GM23338 (cell line): ENCODE data around the gene P4HTM. TPM values are rescaled to one million over a fixed set of nuclear protein-coding genes. Genes with fewer than 3 reads are reported as not detected.

Source experiments
- ATAC-seq: fragments of 200-7000 bp; cut with Tn5 transposase; 3 replicates; pipeline ENCODE4 v1.9.1; 2020
- DNase-seq: peaks from one replicate; pipeline ENCODE4 v3.0.0-alpha.2; 2015; ENCODE audit warnings: low spot score
- H2AFZ ChIP-seq: fragments of 200-600 bp; sonication (generic); 2 replicates; pipeline ENCODE4 v1.8.0; 2016; ENCODE audit warnings: antibody characterized with exemption, mild to moderate bottlenecking, moderate library complexity
- H3F3A ChIP-seq: fragments of 200-600 bp; sonication (generic); replicated peaks from 2 replicates; pipeline ENCODE4 v1.8.0; 2017; ENCODE audit warnings: antibody characterized with exemption, mixed run types, low read depth
- H3K27ac ChIP-seq: fragments of 200-600 bp; sonication (generic); 2 replicates; pipeline ENCODE4 v1.6.1; 2016; ENCODE audit warnings: low read depth
- H3K27me3 ChIP-seq: fragments of 200-600 bp; sonication (generic); 2 replicates; pipeline ENCODE4 v1.8.0; 2016; ENCODE audit warnings: mild to moderate bottlenecking, mixed run types, moderate library complexity; ENCODE audit not compliant: insufficient read depth
- H3K36me3 ChIP-seq: fragments of 200-600 bp; sonication (generic); 2 replicates; pipeline ENCODE4 v1.8.0; 2016; ENCODE audit warnings: mild to moderate bottlenecking; ENCODE audit not compliant: insufficient read depth
- H3K4me1 ChIP-seq: fragments of 200-600 bp; sonication (generic); 2 replicates; pipeline ENCODE4 v1.8.0; 2016; ENCODE audit warnings: mild to moderate bottlenecking, moderate library complexity; ENCODE audit not compliant: insufficient read depth
- H3K4me2 ChIP-seq: fragments of 200-600 bp; sonication (generic); 2 replicates; pipeline ENCODE4 v1.7.1; 2017; ENCODE audit warnings: mixed run types
- H3K4me3 ChIP-seq: fragments of 200-600 bp; sonication (generic); 2 replicates; pipeline ENCODE4 v1.6.1; 2016; ENCODE audit warnings: mixed run types
- H3K79me2 ChIP-seq: fragments of 200-600 bp; sonication (generic); replicated peaks from 2 replicates; pipeline ENCODE4 v1.8.0; 2017; ENCODE audit warnings: mild to moderate bottlenecking; ENCODE audit not compliant: insufficient read depth
- H3K9me2 ChIP-seq: fragments of 200-600 bp; sonication (generic); 2 replicates; pipeline ENCODE4 v1.8.0; 2017; ENCODE audit not compliant: insufficient read depth
- H4K20me1 ChIP-seq: fragments of 200-600 bp; sonication (generic); replicated peaks from 2 replicates; pipeline ENCODE4 v1.8.0; 2017; ENCODE audit warnings: mild to moderate bottlenecking; ENCODE audit not compliant: insufficient read depth
- H3K27ac Mint-ChIP-seq: 2 replicates; pipeline ENCODE4 v1.8.0; 2020; ENCODE audit warnings: inconsistent platforms, mild to moderate bottlenecking, moderate library complexity, mixed read lengths
- H3K27me3 Mint-ChIP-seq: 3 replicates; pipeline ENCODE4 v1.8.0; 2022; ENCODE audit warnings: low read depth, mild to moderate bottlenecking, moderate library complexity, mixed read lengths, inconsistent platforms; ENCODE audit not compliant: insufficient read depth, poor library complexity
- H3K36me3 Mint-ChIP-seq: 3 replicates; pipeline ENCODE4 v1.8.0; 2021; ENCODE audit warnings: low read depth, mild to moderate bottlenecking, inconsistent platforms, moderate library complexity, mixed read lengths
- H3K4me1 Mint-ChIP-seq: 3 replicates; pipeline ENCODE4 v1.8.0; 2020; ENCODE audit warnings: mild to moderate bottlenecking, inconsistent platforms, mixed read lengths
- H3K4me3 Mint-ChIP-seq: 3 replicates; pipeline ENCODE4 v1.8.0; 2021; ENCODE audit warnings: moderate library complexity, mild to moderate bottlenecking, inconsistent platforms, mixed read lengths
- H3K9me3 Mint-ChIP-seq: 3 replicates; pipeline ENCODE4 v1.8.0; 2020; ENCODE audit warnings: moderate library complexity, mild to moderate bottlenecking, inconsistent platforms, mixed read lengths
- CREB1 ChIP-seq: fragments of 250-450 bp; sonication (Bioruptor Pico); IDR thresholded peaks from 2 replicates; pipeline ENCODE4 v1.5.0; 2020; ENCODE audit warnings: low read depth, mild to moderate bottlenecking, moderate library complexity
- CTCF ChIP-seq, 2 experiments: fragments of 200-600 bp in 1 of 2; sonication (generic) in 1 of 2; conservative IDR thresholded peaks; 2 replicates each; pipeline versions ENCODE4 v1.5.1 to v1.6.1; 2016 to 2017; ENCODE audit warnings: antibody characterized with exemption in 2 of 2, low read depth in 2 of 2, mild to moderate bottlenecking in 2 of 2, moderate library complexity in 1 of 2
- JUNB ChIP-seq: IDR thresholded peaks from one replicate; pipeline ENCODE4 v1.6.1; 2016; ENCODE audit warnings: antibody characterized with exemption; ENCODE audit not compliant: unreplicated experiment
- NANOG ChIP-seq: IDR thresholded peaks from 2 replicates; pipeline ENCODE4 v1.6.1; 2016; ENCODE audit warnings: antibody characterized with exemption, borderline replicate concordance
- POLR2AphosphoS5 ChIP-seq: IDR thresholded peaks from 2 replicates; pipeline ENCODE4 v1.6.1; 2016; ENCODE audit warnings: antibody characterized with exemption, low read depth
- STAT1 ChIP-seq: IDR thresholded peaks from one replicate; pipeline ENCODE4 v1.6.1; 2016; ENCODE audit warnings: antibody characterized with exemption; ENCODE audit not compliant: unreplicated experiment
- ZNF114 ChIP-seq: fragments of 250-450 bp; sonication (Bioruptor Pico); IDR thresholded peaks from 2 replicates; pipeline ENCODE4 v1.5.0; 2020; ENCODE audit warnings: mild to moderate bottlenecking, moderate library complexity
- ZNF331 ChIP-seq: fragments of 250-450 bp; sonication (Bioruptor Pico); IDR thresholded peaks from 2 replicates; pipeline ENCODE4 v1.5.0; 2020; ENCODE audit warnings: low read depth, mild to moderate bottlenecking, moderate library complexity
- polyA plus RNA-seq: library from polyadenylated mRNA; unstranded; fragments of >200 nt; fragmentation: Nextera tagmentation; extraction: Ambion mirVana; gene quantifications from 2 replicates; pipeline ENCODE4 v1.2.1, GENCODE V29; 2016
- total RNA-seq: library from RNA; depleted of rRNA; stranded (reverse); fragments of >200 nt; shearing (Covaris generic); gene quantifications from 2 replicates; pipeline ENCODE4 v1.2.3, GENCODE V29; 2014
- TF ChIP-seq, protein P1 (sequence below): IDR thresholded peaks from 2 replicates; pipeline ENCODE4 v1.6.1; 2016; ENCODE audit warnings: antibody characterized with exemption
- TF ChIP-seq, protein P2 (sequence below): IDR thresholded peaks from one replicate; pipeline ENCODE4 v1.6.1; 2018; ENCODE audit warnings: antibody characterized with exemption; ENCODE audit not compliant: unreplicated experiment
- TF ChIP-seq, protein P3 (sequence below): fragments of 250-450 bp; sonication (Bioruptor Pico); IDR thresholded peaks from 2 replicates; pipeline ENCODE4 v1.5.0; 2020; ENCODE audit warnings: mild to moderate bottlenecking, moderate library complexity

The P4HTM gene
- total and polyA plus RNA-seq, 2 experiments from 2014 or later = 15.9 to 28.7 TPM

DNA sequence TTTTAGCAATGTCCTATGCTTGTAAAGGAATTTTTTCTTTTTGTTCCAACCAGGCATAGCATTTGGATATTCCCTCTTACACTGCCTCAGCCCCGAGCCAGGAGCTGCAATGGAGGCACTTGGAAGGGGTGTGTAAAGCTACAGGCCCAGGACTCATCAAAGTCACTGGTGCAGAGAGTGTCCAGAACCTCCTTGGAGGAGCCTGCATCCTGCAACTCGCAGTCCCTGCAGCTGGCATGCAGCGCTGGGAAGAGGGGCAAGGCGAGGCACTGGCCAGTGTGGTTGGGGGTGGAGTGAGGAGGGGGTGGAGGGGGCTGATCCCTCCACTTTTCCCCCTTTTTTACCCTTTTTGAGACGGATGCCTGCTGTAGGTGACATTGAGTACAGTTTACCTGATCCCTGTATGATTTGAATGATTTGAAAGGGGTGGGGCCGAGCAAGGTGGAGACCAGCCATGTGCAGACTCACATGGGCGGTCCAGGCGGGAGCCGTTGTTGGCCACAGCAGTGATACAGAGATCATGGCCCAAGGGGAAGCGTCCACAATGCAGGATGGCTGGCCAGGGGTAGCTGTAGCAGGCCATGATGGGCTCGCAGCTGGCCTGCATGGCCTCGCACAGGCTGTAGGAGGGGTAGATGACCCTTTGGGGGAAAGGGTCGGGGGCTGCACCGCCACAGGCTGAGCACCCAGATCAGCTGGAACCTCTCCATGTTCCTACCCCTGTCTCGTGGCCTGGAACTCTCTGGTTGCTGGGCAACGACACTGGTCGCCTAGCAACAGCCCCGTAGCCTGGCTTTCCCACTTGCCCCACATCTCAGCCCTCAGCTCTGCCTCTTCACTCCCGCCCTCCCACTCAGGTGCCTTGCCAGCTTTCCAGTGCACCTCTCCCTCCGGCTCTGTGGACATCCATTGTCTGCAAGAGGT lies 7.9 kb downstream of the P4HTM start:
- DNase-seq = peak; percentile 61
- no peak overlapping the region for H3K27ac ChIP-seq

More for the DNA sequence above, 7.9 kb downstream of the P4HTM start:
- no peaks in the 10 kb centered on the region for H3K36me3 ChIP-seq
- H3K4me2 ChIP-seq = no peak overlapping the region
- peak; percentile 52 for ATAC-seq
- H3F3A ChIP-seq = no peaks in the 10 kb centered on the region
- no peaks in the 10 kb centered on the region; the same call in 1 of the 2 replicates for H4K20me1 ChIP-seq
- H3K36me3 Mint-ChIP-seq = peaks cover 12% of the 10 kb centered on the region
- no peaks in the 10 kb centered on the region for H3K9me3 Mint-ChIP-seq
- H3K27ac Mint-ChIP-seq = no peak overlapping the region
- TF ChIP-seq, protein P1, sequence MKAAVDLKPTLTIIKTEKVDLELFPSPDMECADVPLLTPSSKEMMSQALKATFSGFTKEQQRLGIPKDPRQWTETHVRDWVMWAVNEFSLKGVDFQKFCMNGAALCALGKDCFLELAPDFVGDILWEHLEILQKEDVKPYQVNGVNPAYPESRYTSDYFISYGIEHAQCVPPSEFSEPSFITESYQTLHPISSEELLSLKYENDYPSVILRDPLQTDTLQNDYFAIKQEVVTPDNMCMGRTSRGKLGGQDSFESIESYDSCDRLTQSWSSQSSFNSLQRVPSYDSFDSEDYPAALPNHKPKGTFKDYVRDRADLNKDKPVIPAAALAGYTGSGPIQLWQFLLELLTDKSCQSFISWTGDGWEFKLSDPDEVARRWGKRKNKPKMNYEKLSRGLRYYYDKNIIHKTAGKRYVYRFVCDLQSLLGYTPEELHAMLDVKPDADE = no peak
- TF ChIP-seq CREB1 (no peak), STAT1 (no peak), NANOG (no peak), ZNF114 (CRISPR knock-in tag) (no peak), POLR2AphosphoS5 (no peak), JUNB (no peak), CTCF (conservative IDR thresholded peaks at IDR 0.05; ENCODE audit: low read depth in 2 of 2) (no peak), ZNF331 (CRISPR knock-in tag) (no peak)
- TF ChIP-seq, protein P2, sequence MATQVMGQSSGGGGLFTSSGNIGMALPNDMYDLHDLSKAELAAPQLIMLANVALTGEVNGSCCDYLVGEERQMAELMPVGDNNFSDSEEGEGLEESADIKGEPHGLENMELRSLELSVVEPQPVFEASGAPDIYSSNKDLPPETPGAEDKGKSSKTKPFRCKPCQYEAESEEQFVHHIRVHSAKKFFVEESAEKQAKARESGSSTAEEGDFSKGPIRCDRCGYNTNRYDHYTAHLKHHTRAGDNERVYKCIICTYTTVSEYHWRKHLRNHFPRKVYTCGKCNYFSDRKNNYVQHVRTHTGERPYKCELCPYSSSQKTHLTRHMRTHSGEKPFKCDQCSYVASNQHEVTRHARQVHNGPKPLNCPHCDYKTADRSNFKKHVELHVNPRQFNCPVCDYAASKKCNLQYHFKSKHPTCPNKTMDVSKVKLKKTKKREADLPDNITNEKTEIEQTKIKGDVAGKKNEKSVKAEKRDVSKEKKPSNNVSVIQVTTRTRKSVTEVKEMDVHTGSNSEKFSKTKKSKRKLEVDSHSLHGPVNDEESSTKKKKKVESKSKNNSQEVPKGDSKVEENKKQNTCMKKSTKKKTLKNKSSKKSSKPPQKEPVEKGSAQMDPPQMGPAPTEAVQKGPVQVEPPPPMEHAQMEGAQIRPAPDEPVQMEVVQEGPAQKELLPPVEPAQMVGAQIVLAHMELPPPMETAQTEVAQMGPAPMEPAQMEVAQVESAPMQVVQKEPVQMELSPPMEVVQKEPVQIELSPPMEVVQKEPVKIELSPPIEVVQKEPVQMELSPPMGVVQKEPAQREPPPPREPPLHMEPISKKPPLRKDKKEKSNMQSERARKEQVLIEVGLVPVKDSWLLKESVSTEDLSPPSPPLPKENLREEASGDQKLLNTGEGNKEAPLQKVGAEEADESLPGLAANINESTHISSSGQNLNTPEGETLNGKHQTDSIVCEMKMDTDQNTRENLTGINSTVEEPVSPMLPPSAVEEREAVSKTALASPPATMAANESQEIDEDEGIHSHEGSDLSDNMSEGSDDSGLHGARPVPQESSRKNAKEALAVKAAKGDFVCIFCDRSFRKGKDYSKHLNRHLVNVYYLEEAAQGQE = no peak
- TF ChIP-seq, protein P3, sequence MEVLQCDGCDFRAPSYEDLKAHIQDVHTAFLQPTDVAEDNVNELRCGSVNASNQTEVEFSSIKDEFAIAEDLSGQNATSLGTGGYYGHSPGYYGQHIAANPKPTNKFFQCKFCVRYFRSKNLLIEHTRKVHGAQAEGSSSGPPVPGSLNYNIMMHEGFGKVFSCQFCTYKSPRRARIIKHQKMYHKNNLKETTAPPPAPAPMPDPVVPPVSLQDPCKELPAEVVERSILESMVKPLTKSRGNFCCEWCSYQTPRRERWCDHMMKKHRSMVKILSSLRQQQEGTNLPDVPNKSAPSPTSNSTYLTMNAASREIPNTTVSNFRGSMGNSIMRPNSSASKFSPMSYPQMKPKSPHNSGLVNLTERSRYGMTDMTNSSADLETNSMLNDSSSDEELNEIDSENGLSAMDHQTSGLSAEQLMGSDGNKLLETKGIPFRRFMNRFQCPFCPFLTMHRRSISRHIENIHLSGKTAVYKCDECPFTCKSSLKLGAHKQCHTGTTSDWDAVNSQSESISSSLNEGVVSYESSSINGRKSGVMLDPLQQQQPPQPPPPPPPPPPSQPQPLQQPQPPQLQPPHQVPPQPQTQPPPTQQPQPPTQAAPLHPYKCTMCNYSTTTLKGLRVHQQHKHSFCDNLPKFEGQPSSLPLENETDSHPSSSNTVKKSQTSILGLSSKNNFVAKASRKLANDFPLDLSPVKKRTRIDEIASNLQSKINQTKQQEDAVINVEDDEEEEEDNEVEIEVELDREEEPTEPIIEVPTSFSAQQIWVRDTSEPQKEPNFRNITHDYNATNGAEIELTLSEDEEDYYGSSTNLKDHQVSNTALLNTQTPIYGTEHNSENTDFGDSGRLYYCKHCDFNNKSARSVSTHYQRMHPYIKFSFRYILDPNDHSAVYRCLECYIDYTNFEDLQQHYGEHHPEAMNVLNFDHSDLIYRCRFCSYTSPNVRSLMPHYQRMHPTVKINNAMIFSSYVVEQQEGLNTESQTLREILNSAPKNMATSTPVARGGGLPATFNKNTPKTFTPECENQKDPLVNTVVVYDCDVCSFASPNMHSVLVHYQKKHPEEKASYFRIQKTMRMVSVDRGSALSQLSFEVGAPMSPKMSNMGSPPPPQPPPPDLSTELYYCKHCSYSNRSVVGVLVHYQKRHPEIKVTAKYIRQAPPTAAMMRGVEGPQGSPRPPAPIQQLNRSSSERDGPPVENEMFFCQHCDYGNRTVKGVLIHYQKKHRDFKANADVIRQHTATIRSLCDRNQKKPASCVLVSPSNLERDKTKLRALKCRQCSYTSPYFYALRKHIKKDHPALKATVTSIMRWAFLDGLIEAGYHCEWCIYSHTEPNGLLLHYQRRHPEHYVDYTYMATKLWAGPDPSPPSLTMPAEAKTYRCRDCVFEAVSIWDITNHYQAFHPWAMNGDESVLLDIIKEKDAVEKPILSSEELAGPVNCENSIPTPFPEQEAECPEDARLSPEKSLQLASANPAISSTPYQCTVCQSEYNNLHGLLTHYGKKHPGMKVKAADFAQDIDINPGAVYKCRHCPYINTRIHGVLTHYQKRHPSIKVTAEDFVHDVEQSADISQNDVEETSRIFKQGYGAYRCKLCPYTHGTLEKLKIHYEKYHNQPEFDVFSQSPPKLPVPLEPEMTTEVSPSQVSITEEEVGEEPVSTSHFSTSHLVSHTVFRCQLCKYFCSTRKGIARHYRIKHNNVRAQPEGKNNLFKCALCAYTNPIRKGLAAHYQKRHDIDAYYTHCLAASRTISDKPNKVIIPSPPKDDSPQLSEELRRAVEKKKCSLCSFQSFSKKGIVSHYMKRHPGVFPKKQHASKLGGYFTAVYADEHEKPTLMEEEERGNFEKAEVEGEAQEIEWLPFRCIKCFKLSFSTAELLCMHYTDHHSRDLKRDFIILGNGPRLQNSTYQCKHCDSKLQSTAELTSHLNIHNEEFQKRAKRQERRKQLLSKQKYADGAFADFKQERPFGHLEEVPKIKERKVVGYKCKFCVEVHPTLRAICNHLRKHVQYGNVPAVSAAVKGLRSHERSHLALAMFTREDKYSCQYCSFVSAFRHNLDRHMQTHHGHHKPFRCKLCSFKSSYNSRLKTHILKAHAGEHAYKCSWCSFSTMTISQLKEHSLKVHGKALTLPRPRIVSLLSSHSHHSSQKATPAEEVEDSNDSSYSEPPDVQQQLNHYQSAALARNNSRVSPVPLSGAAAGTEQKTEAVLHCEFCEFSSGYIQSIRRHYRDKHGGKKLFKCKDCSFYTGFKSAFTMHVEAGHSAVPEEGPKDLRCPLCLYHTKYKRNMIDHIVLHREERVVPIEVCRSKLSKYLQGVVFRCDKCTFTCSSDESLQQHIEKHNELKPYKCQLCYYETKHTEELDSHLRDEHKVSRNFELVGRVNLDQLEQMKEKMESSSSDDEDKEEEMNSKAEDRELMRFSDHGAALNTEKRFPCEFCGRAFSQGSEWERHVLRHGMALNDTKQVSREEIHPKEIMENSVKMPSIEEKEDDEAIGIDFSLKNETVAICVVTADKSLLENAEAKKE (CRISPR knock-in tag) = no peak
- H3K9me2 ChIP-seq = no peaks in the 10 kb centered on the region; the same call in 1 of the 2 replicates
- H3K79me2 ChIP-seq = no peaks in the 10 kb centered on the region
- no peak overlapping the region; the same call in 2 of the 3 replicates for H3K4me3 Mint-ChIP-seq
- H3K4me1 ChIP-seq = peaks cover 10% of the 10 kb centered on the region
- H3K27me3 Mint-ChIP-seq = peaks cover 11% of the 10 kb centered on the region
- no peaks in the 10 kb centered on the region for H3K27me3 ChIP-seq
- no peak overlapping the region for H3K4me3 ChIP-seq
- H3K4me1 Mint-ChIP-seq = peaks cover 23% of the 10 kb centered on the region
- no peak overlapping the region for H2AFZ ChIP-seq
